ENCODE results near the gene RHOBTB1.
A peak's percentile ranks its signal among the peaks of the same experiment; 100 is the strongest.
"Not testable (repeated sequence)": the region's sequence is repeated elsewhere in the genome, so short reads cannot be mapped to it uniquely, and the experiment has no call there.

The RHOBTB1 gene, protein sequence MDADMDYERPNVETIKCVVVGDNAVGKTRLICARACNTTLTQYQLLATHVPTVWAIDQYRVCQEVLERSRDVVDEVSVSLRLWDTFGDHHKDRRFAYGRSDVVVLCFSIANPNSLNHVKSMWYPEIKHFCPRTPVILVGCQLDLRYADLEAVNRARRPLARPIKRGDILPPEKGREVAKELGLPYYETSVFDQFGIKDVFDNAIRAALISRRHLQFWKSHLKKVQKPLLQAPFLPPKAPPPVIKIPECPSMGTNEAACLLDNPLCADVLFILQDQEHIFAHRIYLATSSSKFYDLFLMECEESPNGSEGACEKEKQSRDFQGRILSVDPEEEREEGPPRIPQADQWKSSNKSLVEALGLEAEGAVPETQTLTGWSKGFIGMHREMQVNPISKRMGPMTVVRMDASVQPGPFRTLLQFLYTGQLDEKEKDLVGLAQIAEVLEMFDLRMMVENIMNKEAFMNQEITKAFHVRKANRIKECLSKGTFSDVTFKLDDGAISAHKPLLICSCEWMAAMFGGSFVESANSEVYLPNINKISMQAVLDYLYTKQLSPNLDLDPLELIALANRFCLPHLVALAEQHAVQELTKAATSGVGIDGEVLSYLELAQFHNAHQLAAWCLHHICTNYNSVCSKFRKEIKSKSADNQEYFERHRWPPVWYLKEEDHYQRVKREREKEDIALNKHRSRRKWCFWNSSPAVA

GRCh38 chr10:60944058-60944909 is at the start of gene RHOBTB1:
Gene RHOBTB1, minus strand, starts transcription at chr10:60944185. Its CDS starts 32,643 bp downstream, at chr10:60911542.
- DNase-seq (ENCODE audit: low read depth, low spot score): peak; percentile 95

DNA sequence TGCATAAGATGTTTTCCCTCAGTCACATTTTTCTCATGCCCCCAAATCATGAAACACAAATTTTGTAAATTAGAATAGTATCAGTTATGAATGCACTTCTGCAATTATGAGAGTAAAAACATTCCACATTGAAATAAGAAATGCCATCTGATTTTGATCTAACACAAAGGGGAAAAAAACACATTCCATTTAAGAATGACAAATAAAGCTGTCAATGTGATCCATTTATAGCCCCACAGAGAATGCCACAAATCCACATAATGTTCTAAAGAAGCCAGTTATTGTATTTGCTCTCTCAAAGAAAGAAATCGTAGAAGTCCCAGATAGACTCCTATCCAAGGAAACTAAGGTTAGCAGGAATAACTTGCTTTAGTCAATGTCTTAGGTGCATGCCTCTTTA is 48.7 kb upstream of the RHOBTB1 start:
- no peak for DNase-seq (ENCODE audit: low read depth, low spot score)

DNA sequence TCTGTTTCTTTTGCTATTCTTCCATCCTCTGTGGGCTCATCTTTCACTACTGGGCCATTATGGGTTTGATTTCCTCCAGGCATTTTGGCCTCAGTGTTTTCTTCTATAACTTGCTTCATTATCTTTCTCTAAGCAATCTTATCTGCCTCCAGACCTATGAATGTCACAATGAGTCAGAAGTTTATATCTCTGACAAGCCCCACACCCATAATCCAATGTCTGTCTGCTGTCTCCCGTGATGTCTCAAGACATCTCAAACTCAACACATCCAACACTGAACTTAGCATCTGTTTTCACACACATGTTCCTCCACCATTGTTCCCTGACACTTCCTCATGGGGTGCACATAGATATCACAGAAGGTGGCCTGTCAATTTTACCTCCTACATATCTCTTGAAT is 46.7 kb upstream of the RHOBTB1 start:
- DNase-seq (ENCODE audit: low read depth, low spot score): no peak

DNA sequence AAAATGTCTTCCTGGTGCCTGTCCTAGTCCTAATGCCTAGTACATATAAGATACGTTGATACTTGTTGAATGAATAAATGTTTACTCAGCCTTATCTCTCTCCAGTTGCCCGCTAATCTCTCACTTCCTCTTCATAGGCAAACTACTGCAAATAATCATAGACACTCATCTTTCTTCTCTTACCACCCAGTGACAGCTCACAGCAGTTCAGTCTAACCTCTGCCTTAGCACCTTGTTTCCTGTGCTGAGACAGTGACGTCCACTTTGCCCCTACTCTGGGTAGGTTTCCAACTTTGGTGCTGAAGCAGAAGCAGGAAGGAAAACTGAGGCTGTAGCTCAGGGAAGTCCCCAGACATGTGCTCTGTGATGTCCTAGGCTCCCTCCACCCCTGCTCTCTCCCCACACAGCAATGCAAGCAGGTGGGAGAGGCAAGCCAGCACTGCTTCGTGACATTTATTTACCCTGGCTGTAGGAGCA is 45.5 kb upstream of the RHOBTB1 start:
- no peak for DNase-seq (ENCODE audit: low read depth, low spot score)

- no peak for DNase-seq (ENCODE audit: low read depth, low spot score)
Observed at GRCh38 chr10:60986791-60987190, 42.8 kb upstream of the RHOBTB1 start.

DNA sequence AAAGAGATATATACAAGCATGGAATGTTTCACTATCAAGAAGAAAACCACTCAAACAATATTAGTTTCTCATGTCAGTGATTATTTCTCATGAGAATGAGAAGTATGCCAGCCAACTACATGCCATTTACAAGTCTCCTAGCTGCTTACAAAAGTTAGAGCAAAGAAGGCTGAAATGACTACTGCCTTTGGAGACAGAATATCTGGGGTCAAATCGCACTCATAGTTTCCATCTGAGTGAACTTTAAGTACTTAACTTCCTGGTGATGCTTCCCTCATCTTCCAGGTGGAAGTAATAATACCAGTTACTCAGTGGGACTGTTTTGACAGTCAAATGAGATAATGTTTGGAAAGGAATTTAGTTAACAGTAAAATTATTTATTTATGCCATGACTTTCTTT is 42.0 kb upstream of the RHOBTB1 start:
- DNase-seq (ENCODE audit: low read depth, low spot score): no peak

- no peak for DNase-seq (ENCODE audit: low read depth, low spot score)
Observed at GRCh38 chr10:60980997-60981396, 37.0 kb upstream of the RHOBTB1 start.

DNA sequence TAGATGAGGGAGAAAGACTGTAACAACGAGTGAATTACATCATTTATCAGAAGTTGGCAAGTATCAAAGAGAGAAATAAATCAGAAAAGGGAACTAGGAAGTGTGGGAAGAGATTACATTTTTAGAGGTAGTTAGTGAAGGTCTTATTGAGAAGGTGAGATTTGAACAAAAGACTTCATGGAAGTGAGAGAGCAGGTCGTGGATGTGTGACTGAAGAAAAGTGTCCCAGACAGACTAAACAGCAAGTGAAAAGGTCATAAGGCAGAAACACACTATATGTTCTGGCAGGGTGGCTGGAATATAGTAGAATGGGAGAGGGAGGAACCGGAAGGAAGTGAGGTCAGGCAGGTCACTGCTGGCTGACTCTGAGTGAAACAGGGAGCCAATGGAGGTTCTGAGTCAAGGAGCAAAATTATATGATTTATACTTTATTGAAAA is 35.7 kb upstream of the RHOBTB1 start:
- DNase-seq (ENCODE audit: low read depth, low spot score): no peak

DNA sequence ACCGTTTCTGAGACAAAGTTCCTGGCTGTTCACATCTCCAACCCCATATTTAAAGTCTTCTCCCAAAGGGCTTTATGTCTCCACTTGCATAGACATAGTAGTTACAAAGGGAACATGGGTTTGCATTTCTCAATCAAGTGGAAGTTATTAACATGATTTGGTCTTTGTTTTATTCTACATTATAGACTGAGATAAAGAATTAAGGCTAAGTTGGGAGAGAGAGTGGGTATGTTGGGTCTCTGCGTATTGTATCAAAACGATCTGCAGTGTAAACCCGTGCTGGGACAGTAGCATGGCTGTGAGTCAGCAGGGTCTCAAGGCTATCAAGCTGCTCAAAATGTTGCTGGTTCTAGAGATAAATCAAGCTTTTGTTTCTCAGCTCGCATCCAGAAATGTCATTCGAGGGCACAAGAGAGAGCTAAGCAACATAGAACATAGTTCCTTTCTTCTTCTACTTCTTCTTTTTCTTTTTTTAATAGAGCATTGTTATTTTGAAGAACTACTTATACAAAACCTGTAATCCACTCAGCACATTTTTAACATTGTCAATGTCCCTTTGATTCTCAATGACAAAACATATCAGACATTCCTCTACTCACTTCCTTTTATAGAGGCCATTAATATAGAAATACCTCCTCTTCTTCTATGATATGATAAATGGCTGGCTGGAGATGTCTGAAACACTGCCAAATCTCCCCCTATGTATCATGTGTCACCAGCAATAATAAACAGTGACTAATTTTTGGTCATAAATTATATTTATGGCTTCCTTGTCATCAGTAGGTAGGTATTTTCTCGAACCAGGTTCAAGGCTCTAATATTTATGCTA is 34.5 kb upstream of the RHOBTB1 start:
- no peak for DNase-seq (ENCODE audit: low read depth, low spot score)

- no peak for DNase-seq (ENCODE audit: low read depth, low spot score)
Observed at GRCh38 chr10:60977161-60978122, 33.5 kb upstream of the RHOBTB1 start.

GRCh38 chr10:60976687-60977086 is 32.7 kb upstream of the RHOBTB1 start:
- DNase-seq (ENCODE audit: low read depth, low spot score): no peak

- no peak for DNase-seq (ENCODE audit: low read depth, low spot score)
Observed at GRCh38 chr10:60975716-60976115, 31.7 kb upstream of the RHOBTB1 start.

GRCh38 chr10:60974463-60975149 is 30.6 kb upstream of the RHOBTB1 start:
- DNase-seq (ENCODE audit: low read depth, low spot score): peak; percentile 17

DNA sequence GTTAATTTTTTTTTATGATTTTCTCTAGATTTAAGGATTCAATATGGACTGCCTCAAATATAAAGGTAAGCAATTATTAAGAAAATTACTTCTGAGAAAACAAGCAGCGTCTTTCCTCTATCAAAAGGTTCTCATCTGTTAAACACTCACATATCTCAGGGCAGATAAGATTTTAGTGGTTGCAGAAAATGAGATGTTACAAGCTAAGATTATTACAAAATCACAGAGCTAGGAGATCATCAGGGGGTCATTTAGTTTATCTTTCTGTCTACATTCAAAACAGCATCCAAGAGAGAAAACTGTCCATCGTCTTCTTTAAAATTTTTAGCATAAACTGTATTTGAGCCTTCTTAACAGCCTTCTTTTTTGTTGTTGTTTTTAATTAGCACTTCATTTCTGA is 29.1 kb upstream of the RHOBTB1 start:
- no peak for DNase-seq (ENCODE audit: low read depth, low spot score)

DNA sequence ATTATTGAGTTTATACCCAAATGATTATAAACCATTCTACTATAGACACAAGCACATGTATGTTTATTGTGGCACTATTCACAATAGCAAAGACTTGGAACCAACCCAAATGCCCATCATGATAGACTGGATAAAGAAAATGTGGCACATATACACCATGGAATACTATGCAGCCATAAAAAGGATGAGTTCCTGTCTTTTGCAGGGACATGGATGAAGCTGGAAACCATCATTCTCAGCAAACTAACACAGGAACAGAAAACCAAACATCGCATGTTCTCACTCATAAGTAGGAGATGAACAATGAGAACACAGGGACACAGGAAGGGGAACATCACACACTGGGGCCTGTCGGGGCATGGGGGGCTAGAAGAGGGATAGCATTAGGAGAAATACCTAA is 28.2 kb upstream of the RHOBTB1 start:
- not testable (repeated sequence) for DNase-seq (ENCODE audit: low read depth, low spot score)

- no peak for DNase-seq (ENCODE audit: low read depth, low spot score)
Observed at GRCh38 chr10:60970526-60970925, 26.5 kb upstream of the RHOBTB1 start.

DNA sequence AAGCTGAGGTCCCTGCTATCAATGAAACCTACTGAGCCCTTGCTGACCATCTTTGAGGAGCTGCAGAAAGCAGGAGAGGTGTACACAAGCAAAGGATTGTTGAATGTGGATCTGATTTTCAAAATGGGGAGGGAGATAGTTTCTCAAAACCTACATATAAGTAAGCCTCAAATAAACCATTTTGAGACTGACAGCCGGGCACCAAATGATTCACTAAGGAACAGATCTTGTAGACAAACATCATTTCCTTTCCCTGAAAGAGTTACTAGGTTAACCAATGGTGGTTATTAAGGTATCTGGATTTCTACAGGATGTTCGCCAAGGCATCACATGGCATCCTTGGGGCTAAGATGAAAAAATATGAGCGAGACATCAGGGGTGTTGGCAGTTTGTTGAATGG is 24.5 kb upstream of the RHOBTB1 start:
- DNase-seq (ENCODE audit: low read depth, low spot score): no peak

- DNase-seq (ENCODE audit: low read depth, low spot score): no peak
Observed at GRCh38 chr10:60967854-60968484, 24.0 kb upstream of the RHOBTB1 start.

- no peak for DNase-seq (ENCODE audit: low read depth, low spot score)
Observed at GRCh38 chr10:60967260-60967659, 23.3 kb upstream of the RHOBTB1 start.
